DOHH2 (cell line): ENCODE data around the gene YRDC.

ENCODE experiments used
- H3F3A ChIP-seq: fragments of 200-600 bp; sonication (generic), shearing (Covaris generic); 2 replicates; pipeline ENCODE4 v1.6.0; 2016; ENCODE audit warnings: antibody characterized with exemption, mild to moderate bottlenecking; ENCODE audit not compliant: control insufficient read depth, insufficient read depth
- H3K27ac ChIP-seq: fragments of 200-600 bp; sonication (generic); 2 replicates; pipeline ENCODE4 v1.5.1; 2014; ENCODE audit warnings: low read depth, mild to moderate bottlenecking, low read length, moderate library complexity
- H3K27me3 ChIP-seq: fragments of 200-600 bp; sonication (generic); 2 replicates; pipeline ENCODE4 v1.6.1; 2014; ENCODE audit warnings: mild to moderate bottlenecking, low read length, mixed read lengths; ENCODE audit not compliant: control insufficient read depth
- H3K36me3 ChIP-seq: fragments of 200-600 bp; sonication (generic); 2 replicates; pipeline ENCODE4 v1.6.1; 2014; ENCODE audit warnings: mild to moderate bottlenecking, low read length, moderate library complexity, mixed read lengths; ENCODE audit not compliant: control insufficient read depth
- H3K4me1 ChIP-seq: fragments of 200-600 bp; sonication (generic); 2 replicates; pipeline ENCODE4 v1.6.1; 2014; ENCODE audit warnings: mild to moderate bottlenecking, low read length, mixed read lengths; ENCODE audit not compliant: control insufficient read depth
- H3K4me2 ChIP-seq: fragments of 200-600 bp; sonication (generic); 2 replicates; pipeline ENCODE4 v1.6.0; 2014; ENCODE audit warnings: mild to moderate bottlenecking, low read length, moderate library complexity
- H3K4me3 ChIP-seq: fragments of 200-600 bp; sonication (generic); 2 replicates; pipeline ENCODE4 v1.5.1; 2014; ENCODE audit warnings: mild to moderate bottlenecking, low read length, mixed read lengths
- H3K79me2 ChIP-seq: fragments of 200-600 bp; sonication (generic); 2 replicates; pipeline ENCODE4 v1.6.1; 2014; ENCODE audit warnings: mild to moderate bottlenecking, low read length, mixed read lengths; ENCODE audit not compliant: control insufficient read depth
- H3K9me2 ChIP-seq: fragments of 200-600 bp; sonication (generic); replicated peaks from 2 replicates; pipeline ENCODE4 v1.6.1; 2014; ENCODE audit warnings: mild to moderate bottlenecking, low read length, mixed read lengths; ENCODE audit not compliant: control insufficient read depth
- H3K9me3 ChIP-seq: fragments of 200-600 bp; sonication (generic); 2 replicates; pipeline ENCODE4 v1.6.1; 2014; ENCODE audit warnings: antibody characterized with exemption, low read length, mixed read lengths; ENCODE audit not compliant: control insufficient read depth, insufficient read depth
- H4K20me1 ChIP-seq: fragments of 200-600 bp; sonication (generic); 2 replicates; pipeline ENCODE4 v1.6.0; 2014; ENCODE audit warnings: low read depth, mild to moderate bottlenecking, antibody characterized with exemption, low read length, moderate library complexity; ENCODE audit not compliant: control insufficient read depth, insufficient read depth
- CTCF ChIP-seq: fragments of 200-600 bp; sonication (generic); IDR thresholded peaks from one replicate; pipeline ENCODE4 v1.5.1; 2014; ENCODE audit warnings: antibody characterized with exemption, mild to moderate bottlenecking, low read depth, low read length; ENCODE audit not compliant: poor library complexity, severe bottlenecking
- EZH2phosphoT487 ChIP-seq: fragments of 200-600 bp; sonication (generic); IDR thresholded peaks from 2 replicates; pipeline ENCODE4 v1.6.1; 2017; ENCODE audit warnings: borderline replicate concordance, mild to moderate bottlenecking, antibody characterized with exemption, low read length, moderate library complexity, mixed read lengths

YRDC gene

GRCh38 chr1:37761416-37762095 is 46.5 kb downstream of the YRDC start:
- no peaks in the 10 kb centered on the region for H3K36me3 ChIP-seq
- peaks cover 39% of the 10 kb centered on the region for H3K27me3 ChIP-seq
- no peak for TF ChIP-seq CTCF
- TF ChIP-seq EZH2phosphoT487, result no peak
- no peak overlapping the region for H3K4me3 ChIP-seq
- no peaks in the 10 kb centered on the region for H3K9me2 ChIP-seq
- no peaks in the 10 kb centered on the region for H4K20me1 ChIP-seq
- H3K79me2 ChIP-seq, result no peaks in the 10 kb centered on the region
- H3K4me2 ChIP-seq, result no peak overlapping the region
- no peaks in the 10 kb centered on the region for H3K9me3 ChIP-seq
- H3K4me1 ChIP-seq, result peaks cover 7% of the 10 kb centered on the region
- no peaks in the 10 kb centered on the region for H3F3A ChIP-seq
- H3K27ac ChIP-seq, result no peak overlapping the region

- Histone ChIP-seq H3K27me3 (peaks cover 32% of the 10 kb centered on the region), H3K27ac (no peak overlapping the region)
Measured at GRCh38 chr1:37759451-37759850, 48.6 kb downstream of the YRDC start.

GRCh38 chr1:37755951-37756560 is 52.0 kb downstream of the YRDC start:
- no peak overlapping the region for H3K4me3 ChIP-seq
- H3K27me3 ChIP-seq, result peaks cover 53% of the 10 kb centered on the region
- H3K79me2 ChIP-seq, result no peaks in the 10 kb centered on the region
- no peaks in the 10 kb centered on the region for H4K20me1 ChIP-seq
- no peaks in the 10 kb centered on the region for H3F3A ChIP-seq
- no peak overlapping the region for H3K4me2 ChIP-seq
- H3K27ac ChIP-seq, result no peak overlapping the region
- H3K36me3 ChIP-seq, result no peaks in the 10 kb centered on the region
- TF ChIP-seq CTCF (no peak), EZH2phosphoT487 (no peak)
- no peaks in the 10 kb centered on the region for H3K9me3 ChIP-seq
- H3K9me2 ChIP-seq, result no peaks in the 10 kb centered on the region
- H3K4me1 ChIP-seq, result no peaks in the 10 kb centered on the region

More at GRCh38 chr1:37759451-37759850, 48.6 kb downstream of the YRDC start:
- Histone ChIP-seq H3K9me3 (no peaks in the 10 kb centered on the region), H3K4me2 (no peak overlapping the region), H3K4me3 (no peak overlapping the region), H3K4me1 (no peaks in the 10 kb centered on the region), H3K9me2 (no peaks in the 10 kb centered on the region), H3F3A (no peaks in the 10 kb centered on the region), H3K79me2 (no peaks in the 10 kb centered on the region), H3K36me3 (no peaks in the 10 kb centered on the region), H4K20me1 (no peaks in the 10 kb centered on the region)
- no peak for TF ChIP-seq EZH2phosphoT487
- no peak for TF ChIP-seq CTCF
